Right hindlimb (tissue), 1 donor: ENCODE data around the gene PAK1.
"Not testable (repeated sequence)": the region's sequence is repeated elsewhere in the genome, so short reads cannot be mapped to it uniquely, and the experiment has no call there.

ENCODE experiments used
- DNase-seq: peaks from one replicate; pipeline ENCODE4 v3.0.0-alpha.2; 2018

The PAK1 gene

DNA sequence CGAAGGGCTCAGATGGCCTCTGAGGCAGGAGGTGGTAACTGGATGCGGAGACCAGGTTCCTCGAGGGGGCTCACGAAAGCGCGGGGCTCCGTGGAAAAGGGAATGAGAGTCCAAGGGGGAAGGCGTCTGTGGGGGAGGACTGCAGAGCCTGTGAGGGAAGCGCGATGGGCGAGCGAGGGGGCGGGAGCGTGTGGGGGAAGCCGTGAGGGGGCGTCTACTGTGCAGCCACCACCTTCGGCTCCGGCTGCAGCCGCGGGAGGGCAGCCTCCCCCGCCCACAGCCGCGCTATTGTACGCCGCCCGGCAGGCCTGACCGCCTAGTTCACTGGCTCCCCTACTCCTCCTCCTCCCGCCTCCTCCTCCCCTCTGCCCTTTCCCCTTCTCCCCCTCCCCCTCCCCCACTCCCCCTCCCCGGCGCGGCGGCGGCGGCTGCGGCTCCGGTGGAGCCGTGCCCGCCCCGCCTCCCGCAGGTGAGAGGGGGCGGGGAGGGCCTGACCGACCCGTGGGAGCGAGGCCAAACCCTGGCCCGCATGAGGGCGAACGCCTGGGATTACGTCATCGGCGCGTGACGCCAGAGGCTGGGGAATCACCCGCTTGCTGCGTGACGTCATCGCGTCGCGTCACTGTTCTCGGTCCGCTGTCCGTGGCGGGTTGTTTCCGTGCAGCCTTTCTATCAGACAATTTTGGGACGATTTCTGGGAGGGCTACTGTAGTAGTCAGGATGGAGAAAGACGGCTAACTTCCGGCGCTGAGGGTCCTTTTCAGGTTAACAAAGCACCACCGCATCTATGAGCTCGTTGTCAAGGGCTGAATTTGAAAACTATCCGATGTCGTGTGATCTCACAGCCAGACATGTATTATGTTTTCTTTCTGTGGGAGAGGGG is at the start of gene PAK1:
Gene PAK1, minus strand, starts transcription at position 294 of the 883 bp plus-strand sequence. CDS start 81,574 bp downstream, outside the sequence.
- peak; percentile 88 for DNase-seq

DNA sequence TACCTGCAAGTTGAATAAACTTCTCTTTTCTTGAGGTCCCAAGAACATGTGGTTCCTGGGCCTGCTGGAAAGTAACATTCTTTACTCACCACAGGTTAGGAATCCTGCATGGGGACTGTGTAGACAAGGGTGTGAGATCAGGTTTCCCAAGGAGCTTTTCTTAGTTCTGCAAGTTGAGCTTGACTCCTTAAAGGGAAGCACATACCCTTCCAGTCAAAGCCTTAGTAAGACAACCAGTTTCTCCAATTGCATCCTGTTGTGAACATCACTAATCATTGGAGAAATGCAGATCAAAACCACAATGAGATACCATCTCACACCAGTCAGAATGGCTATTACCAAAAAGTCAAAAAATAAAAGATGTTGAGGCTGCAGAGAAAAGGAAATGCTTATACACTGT is 48.3 kb upstream of the PAK1 start:
- DNase-seq, result no peak

DNA sequence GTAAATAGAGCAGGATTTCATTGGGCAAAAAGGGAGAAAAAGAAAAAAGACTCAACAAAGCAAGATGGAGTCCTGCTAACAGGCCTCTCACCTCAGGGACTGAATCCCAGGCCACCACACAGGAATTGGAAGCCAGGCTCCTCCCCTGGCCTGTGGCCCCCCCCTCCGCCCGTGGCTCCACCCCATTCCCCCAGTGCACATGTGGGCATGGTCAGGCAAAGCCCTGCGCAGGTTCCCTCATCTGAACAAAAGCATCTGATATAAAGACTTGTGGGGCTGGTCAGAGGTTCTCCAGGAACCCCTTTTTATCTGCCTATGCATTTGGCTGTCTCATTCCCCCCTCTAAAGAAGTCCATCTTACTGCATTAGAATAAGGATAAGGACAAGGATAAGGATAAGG is 46.0 kb upstream of the PAK1 start:
- DNase-seq, result no peak

DNA sequence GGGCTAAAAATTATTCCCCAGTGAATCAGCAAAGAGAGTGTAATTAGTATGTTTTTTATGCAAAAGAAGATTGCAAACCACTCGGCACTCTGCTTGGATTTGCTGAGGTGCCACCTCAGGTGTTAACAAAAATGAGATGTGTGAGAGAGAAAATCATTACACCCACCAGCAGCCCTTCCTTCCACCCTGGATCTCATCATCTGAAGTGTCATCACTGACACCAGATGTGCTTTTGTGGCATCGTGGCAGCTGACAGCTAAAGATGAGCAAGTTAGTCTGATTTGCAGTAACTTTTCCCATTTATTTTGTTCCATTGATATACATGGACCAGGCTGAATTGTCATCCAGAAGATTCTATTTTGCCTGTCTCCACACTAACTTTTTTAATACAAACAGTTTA is 44.6 kb upstream of the PAK1 start:
- no peak for DNase-seq

DNA sequence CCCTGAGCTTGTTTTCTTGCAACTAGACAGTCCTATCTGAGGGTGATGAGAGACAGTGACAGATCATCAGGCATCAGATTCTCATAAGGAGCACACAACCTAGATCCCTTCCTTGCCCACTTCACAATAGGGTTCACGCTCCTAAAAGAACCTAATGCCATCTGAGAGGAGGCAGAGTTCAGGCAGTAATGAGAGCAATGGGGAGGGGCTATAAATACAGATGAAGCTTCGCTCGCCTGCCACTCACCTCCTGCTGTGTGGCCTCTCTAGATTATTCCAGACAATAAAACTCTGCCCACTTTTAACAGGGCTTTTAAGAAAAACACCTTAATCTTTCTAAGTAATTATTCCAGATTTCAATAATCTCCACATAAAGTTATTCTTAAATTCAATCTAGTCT is 43.9 kb upstream of the PAK1 start:
- DNase-seq, result no peak

DNA sequence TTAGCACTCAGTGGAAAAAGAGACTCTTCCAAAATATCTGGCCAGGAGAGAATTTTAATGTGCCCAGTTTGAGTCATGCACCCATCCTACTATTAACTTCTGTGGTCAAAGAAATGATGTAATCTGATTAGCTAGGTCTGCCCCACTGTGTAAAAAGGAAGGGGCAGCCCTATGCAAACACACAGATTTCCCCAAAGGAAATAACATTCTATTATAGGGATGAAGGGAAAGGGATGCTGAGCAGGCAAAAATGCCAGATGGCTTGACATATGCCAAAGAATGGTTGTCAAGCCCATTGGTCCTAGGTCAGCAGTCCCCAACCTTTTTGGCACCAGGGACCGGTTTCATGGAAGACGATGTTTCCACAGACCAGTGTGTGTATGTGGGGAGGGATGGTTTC is 43.3 kb upstream of the PAK1 start:
- DNase-seq, result no peak

DNA sequence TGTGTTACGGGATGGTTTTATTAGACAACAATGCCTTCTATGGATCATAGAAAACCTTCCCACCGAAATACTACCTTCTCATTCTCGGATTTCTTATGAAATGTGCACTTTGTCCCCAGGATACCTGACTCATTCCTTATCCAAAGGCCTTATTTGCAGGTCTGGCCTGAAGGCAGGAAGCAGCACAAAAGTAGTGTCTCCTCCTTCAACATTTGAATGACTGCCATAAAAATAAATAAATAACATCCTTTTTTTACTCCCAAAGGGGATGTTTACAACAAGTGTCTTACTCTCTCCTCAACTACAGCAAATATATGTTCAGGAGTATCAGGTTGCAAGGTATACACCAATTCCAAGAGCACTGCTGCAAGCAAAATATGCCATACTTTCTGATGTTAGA is 41.6 kb upstream of the PAK1 start:
- DNase-seq, result no peak

DNA sequence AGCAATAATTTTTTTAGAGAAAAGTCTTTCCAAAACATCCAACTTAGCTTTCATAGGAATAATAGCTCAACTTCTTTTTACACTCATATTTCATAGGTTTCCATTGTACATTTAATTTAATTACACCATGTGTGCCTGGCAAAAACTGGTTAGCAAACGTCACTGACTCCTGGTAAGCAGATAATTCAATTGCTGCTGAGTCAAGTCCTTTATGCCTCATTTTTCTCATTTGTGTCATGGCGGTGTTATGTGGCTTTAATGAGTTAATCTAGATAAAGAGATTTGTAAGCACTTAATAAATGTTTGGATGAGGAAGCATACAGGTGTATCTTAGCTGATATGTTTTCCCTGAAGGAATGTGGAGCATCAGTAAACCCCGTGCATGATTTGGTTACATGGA is 41.2 kb upstream of the PAK1 start:
- no peak for DNase-seq

DNA sequence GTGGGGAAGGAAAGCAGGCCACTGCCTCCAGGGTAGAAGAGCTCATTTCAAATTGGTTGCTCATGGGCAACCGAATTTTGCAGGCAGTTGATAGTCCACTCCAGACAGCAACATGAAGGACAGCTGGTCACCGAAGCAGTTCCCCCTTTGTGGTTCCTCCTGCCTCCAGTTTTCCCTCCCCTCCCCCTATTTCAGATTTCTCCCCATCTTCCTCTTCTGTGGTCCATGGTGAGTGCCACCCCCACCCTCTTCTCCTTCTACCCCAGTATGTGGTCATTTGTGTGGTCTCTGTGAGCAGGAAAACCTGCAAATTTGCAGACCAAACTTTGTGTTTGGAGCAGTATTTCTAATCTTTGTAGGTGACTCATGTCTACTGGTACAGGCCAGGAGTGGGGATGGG is 38.2 kb upstream of the PAK1 start:
- DNase-seq, result no peak

DNA sequence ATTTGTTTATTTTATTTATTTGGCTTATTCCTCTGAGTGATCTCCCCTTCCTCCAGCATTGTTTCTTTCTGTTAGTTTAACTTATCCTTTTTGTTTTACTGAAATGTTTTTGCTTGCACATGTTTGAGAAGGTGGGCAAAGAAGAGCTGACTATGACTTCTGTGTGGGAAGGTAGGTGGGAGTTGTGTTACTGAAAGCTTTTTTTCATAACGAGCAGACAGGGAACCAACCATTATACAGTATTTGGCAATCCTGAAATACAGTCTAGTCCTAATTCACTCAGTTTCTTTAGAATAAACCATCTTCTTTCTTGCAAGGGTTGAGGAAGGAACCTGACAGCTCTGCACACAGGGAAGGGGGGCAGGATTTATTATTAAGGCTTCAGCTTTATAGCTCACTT is 37.0 kb upstream of the PAK1 start:
- DNase-seq, result no peak

DNA sequence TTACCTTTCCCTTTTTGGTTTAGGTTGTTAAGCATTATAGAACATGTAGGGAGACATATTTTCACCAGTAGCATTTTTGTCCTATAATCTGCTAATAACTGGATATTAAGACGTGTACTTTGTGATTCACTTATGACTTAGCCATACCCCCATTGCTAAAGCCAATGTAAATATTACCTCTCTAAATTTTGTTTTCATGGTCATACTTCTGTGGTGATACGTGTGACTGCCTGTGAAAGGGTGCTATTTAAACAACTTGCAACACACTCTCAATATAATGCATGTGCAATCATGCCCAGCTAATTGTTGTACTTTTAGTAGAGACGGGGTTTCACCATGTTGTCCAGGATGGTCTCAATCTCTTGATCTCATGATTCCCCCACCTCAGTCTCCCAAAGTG is 36.2 kb upstream of the PAK1 start:
- no peak for DNase-seq

DNA sequence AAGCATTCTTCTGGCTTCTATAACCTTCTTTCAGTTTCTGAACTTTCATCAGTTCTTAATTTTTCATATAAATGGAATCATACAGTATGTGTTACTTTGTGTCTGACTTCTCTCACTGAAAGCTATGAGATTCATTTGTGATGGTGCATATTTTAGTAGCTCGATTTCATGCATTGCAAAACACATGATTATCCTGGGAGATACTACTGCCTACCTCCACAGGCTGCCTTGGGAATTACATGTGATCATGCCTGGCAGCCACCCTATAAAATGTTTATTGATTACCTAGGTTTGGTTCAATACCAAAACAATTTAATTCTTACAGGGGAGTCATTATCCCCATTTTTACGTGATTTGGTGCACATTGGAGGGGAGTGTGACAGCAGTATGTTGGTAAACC is 34.1 kb upstream of the PAK1 start:
- DNase-seq, result no peak

DNA sequence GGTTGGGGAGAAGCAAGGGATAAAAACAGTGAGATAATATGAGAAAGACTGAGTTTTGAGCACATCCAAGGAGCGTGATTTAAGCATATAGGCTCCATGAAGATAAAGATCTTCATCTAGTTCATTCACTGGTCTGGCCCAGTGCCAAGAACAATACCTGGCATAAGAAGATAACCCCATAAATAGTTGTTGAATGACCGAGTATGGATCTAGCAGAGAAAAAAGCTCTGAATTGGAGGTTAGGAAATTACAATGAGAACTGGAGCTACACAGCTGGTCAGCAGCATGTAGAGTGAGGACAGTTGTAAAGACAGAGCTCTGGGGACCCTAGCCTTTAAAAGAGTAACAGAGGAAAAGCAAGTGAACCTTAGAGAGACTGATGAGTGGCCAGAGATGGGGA is 33.0 kb upstream of the PAK1 start:
- DNase-seq, result no peak

DNA sequence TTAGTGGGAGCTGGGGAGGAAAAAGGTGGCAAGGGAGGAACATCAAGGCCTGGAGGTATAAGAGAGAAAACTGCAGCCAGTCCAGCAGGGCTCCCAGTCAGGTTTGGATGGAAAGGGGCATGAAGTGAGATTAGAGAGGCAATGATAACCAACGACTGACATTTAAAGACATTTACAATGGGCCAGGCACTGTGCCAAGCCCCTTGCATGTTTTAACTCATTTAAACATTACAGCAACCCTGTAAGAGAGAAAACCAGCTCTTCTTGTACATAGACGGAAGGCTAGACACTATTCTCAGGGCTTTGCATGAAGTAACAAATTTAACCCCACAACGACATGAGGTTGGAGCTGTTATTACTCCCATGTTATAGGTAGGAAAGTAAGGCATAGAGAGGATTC is 32.1 kb upstream of the PAK1 start:
- no peak for DNase-seq

DNA sequence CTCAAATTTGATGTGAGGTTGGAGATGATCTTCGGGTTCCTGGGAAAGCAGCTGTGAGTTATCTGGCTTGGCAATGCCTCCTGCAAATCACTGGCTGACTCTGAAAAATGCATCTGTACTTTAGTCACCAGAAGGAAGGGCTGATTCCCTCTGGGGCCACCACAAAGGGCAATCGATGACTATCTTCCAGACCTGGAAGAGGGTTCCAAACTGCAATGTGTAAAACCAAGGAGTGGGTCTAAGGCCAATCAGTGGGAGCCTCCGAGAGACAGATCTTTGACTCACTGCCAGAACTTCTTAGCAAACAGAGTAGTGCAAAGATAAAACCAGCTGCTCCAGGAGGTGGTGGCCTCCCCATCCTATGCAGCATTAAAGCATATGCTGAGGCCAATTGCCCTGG is 29.1 kb upstream of the PAK1 start:
- peak; percentile 30 for DNase-seq

DNA sequence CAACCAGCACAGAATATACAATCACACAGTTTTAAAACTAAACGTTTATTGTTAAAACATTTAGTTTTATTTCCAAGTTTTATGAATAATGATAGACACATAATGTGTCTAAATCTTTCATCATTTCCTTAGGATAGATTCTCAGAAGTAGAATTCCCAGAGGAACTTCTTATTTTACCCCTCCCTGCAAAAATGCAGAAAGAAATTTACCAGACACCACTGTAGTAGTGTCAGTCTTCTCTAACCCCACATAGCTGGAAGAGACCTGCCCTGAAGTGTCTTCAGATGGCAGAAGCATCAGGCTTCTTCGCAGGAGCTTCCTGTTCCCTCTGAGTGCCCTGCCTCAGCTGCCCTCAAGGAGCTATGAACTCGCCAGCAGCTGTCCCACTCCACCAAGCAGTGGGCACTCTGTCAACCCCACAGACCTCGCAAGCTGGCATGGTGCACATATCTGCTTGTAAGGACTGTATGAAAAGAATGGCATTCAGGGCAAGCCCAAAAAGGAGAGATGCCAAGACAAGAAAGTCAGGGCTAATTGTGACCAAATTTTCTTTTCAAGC is 28.5 kb upstream of the PAK1 start:
- DNase-seq, result peak; percentile 38

DNA sequence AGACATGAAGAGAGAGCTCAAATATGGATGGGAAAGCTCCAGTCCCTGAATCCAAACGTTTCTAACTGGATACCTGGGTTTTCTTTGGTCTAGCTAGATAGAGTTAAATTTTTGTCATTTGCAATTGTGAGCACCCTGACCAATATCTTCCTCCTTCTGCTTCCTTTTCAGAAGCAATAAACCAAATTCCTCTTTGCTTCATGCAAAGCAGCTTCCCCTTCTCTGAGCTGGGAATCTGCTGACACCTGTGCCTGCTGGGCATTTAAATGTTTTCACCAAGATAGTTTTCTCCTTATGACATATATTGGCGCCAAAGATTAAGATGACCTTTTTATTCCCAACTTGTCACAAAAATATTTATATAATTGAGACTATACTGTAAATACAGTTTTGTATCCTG is 27.9 kb upstream of the PAK1 start:
- DNase-seq, result no peak

DNA sequence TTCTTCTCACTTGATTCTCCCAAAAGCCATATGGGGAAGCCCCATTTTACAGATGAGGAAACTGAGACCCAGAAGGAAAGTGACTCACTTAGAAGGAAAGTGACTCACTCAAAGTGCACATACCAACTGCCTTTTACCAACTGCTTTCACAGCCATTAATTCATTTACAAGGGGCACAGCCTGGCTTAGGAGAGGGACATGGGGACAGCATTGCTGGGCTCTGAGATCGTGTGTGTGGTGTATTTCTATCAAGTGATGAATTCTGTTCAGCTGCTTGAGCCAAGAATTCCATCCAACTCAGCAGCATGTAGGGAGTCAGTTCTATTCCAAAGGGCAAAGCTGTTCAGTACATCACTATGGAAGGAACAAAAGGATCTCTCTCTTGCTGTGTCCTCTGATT is 23.5 kb upstream of the PAK1 start:
- peak; percentile 19 for DNase-seq

DNA sequence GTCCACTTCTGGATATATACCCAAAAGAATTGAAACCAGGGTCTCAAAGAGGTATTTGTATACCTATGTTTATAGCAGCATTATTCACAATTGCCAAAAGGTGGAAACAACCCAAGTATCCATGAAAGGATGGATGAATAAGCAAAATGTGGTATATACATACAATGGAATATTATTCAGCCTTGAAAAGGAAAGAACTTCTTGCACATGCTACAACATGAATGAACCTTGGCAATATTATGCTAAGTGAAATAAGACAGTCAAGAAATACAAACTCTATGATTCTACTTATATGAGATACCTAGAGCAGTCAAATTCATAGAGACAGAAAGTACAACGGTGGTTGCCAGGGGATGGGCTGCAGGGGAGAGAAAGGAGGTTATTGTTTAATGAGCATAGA is 21.6 kb upstream of the PAK1 start:
- DNase-seq, result no peak

DNA sequence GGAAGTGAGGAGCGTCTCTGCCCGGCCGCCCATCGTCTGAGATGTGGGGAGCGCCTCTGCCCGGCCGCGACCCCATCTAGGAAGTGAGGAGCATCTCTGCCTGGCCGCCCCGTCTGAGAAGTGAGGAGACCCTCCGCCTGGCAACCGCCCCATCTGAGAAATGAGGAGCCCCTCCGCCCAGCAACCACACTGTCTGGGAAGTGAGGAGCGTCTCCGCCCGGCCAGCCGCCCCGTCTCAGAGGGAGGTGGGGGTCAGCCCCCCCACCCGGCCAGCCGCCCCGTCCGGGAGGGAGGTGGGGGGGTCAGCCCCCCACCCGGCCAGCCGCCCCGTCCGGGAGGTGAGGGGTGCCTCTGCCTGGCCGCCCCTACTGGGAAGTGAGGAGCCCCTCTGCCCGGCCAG is 16.1 kb upstream of the PAK1 start:
- DNase-seq, result not testable (repeated sequence)

DNA sequence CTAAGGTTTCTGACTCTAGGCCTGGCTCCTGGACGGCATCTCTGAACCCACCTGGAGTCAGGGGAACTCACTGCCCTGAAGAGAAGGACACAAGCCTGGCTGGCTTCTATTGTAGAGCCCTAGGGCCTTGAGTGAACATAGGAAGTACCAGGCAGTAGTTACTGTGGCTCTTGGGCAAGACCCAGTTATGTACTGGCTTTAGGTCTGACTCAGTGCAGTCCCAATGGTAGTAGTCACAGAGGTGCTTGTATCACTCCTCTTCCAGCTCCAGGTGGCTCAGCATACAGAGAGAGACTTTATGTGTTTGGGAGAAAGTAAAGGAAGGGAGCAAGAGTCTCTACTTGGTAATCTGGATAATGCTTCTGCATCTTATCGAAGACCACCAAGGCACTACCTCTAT is 13.9 kb upstream of the PAK1 start:
- DNase-seq, result no peak

DNA sequence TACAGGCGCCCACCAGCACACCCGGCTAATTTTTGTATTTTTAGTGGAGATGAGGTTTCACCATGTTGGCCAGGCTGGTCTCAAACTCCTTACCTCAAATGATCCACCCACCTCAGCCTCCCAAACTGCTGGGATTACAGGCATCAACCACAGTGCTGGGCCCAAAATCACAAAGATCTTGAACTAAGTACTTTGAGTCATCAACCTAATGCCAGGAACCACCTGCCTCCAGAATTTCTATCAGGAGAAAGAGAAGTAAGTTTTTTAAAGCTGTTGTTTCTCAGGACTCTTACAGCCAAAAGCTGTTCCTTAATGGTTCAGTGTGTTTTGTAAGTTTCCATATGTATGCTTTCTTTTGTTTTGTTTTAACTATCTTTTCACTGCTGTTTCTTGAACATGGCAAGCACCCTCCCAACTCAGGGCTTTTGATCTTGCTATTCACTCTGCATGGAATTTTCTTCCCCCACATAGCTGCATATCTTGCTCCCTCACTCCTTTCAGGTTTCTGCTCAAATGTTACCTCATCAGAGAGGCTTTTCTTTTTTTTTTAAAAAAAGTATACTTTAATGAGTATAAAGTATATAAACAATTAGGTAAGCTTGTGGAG is 6.0 kb upstream of the PAK1 start:
- no peak for DNase-seq

DNA sequence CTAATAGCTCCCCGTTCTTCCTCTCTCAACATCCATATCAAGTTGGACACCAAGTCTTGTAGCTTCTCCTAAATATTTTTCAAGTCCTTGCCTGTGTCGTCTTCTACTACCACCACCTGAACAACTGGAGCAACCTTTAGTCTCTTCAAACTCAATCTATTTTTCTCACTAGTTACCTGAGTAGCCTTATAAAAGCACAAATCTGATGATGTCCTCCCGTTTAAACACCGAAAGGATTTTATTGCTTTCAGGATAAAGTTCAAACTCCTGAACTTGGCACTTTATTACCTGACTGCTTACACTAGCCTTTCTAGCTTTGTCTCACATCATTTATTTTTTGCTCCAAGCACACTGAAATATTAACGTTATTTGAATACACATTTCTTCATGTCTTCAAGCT is 1.3 kb upstream of the PAK1 start:
- DNase-seq, result no peak

DNA sequence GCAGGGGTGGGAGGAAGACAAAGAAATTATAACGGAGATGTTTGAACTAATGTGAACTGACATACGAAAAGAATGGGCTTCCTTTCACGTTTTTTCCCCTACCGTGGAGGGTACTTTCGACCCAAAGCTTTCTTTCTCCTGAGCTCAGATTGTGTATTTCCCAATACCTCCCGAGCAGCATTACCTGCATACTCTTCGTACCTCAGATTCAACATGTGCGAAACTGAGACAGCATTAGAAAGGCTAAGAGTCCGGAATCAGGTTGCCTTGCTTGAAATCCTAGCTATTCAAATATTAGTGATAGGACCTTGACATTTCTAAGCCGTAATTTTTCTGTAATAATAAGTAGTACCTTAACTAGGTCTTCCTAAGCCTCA is 778 bp upstream of the PAK1 start:
- DNase-seq, result no peak
